Fibroblast of lung (primary cell): ENCODE results near the gene DIP2A.

Experiments used
- EZH2 ChIP-seq: IDR thresholded peaks from 2 replicates; pipeline ENCODE4 v1.5.1; 2012; ENCODE audit warnings: low read length, control low read depth, mild to moderate bottlenecking; ENCODE audit errors: missing control alignments
- TF ChIP-seq, protein P1 (sequence below), 2 donors: IDR thresholded peaks in 1 of 2; conservative IDR thresholded peaks in 1 of 2; 1 replicate in 1 of 2; 2 replicates in 1 of 2; pipeline ENCODE4 v1.5.1; 2011 to 2012; ENCODE audit warnings: low read length in 2 of 2, control low read depth in 1 of 2, inconsistent platforms in 1 of 2, low read depth in 1 of 2, mild to moderate bottlenecking in 1 of 2

DNA sequence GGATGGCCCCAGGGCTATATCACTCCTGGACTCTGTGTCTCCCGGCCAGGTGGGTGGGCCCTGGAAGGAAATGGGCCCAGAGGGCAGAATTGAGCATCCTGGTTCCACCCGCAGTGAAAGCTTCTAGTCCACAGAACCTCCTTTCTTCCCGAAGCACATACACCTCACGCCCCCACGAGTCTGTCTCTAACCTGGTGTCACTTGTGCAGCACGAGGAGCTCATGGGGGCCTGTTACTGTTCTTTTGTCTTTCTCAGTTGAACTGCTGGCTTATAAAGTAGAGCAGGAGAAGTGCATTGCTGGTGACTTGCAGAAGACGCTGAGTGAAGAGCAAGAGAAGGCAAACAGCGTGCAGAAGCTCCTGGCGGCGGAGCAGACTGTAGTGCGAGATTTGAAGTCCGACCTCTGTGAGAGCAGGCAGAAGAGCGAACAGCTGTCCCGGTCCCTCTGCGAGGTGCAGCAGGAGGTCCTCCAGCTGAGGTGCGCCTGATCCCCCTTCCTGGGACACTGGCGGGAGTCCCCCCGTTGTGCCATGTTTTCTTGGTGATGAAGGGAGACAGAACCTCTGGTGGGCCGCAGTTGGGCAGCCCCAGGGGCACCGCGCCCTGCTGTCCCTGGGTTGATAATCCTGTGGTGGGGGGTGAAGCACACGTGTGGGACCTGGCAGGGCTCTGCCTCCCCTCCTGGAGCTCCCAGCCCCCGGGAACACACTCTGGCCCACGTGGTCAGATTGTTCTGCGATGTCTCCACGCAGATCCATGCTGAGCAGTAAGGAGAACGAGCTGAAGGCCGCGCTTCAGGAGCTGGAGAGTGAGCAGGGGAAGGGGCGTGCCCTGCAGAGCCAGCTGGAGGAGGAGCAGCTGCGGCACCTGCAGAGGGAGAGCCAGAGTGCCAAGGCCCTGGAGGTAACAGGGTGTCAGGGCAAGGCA is 28.7 kb upstream of the DIP2A start:
- TF ChIP-seq, protein P1, sequence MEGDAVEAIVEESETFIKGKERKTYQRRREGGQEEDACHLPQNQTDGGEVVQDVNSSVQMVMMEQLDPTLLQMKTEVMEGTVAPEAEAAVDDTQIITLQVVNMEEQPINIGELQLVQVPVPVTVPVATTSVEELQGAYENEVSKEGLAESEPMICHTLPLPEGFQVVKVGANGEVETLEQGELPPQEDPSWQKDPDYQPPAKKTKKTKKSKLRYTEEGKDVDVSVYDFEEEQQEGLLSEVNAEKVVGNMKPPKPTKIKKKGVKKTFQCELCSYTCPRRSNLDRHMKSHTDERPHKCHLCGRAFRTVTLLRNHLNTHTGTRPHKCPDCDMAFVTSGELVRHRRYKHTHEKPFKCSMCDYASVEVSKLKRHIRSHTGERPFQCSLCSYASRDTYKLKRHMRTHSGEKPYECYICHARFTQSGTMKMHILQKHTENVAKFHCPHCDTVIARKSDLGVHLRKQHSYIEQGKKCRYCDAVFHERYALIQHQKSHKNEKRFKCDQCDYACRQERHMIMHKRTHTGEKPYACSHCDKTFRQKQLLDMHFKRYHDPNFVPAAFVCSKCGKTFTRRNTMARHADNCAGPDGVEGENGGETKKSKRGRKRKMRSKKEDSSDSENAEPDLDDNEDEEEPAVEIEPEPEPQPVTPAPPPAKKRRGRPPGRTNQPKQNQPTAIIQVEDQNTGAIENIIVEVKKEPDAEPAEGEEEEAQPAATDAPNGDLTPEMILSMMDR (conservative IDR thresholded peaks at IDR 0.05 in 1 of 2, IDR thresholded peaks at IDR 0.05 in 1 of 2; ENCODE audit: low read depth in 1 of 2, low read length in 2 of 2): no peak
- no peak for TF ChIP-seq EZH2
